Psoas muscle (tissue), 8 donors: ENCODE data around the gene BMPR1B. TPM values are rescaled to one million over a fixed set of nuclear protein-coding genes. Genes with fewer than 3 reads are reported as not detected.
"Not testable (repeated sequence)": the region's sequence is repeated elsewhere in the genome, so short reads cannot be mapped to it uniquely, and the experiment has no call there.

Experiments
- ATAC-seq, 4 donors: fragments of 200-7000 bp; cut with Tn5 transposase; one replicate each; pipeline ENCODE4 v1.9.1; 2020; ENCODE audit warnings: moderate library complexity in 3 of 4, mild to moderate bottlenecking in 2 of 4
- DNase-seq, 2 donors: peaks; one replicate each; pipeline ENCODE4 v3.0.0-alpha.2; 2020
- H3K27ac ChIP-seq: fragments of 200-600 bp; one replicate; pipeline ENCODE4 v1.8.0; 2022
- H3K27me3 ChIP-seq, 3 donors: fragments of 200-600 bp in 1 of 3; one replicate each; pipeline versions ENCODE4 v1.6.1 to v1.8.0; 2013 to 2022; ENCODE audit warnings: low read length in 2 of 3, mild to moderate bottlenecking in 2 of 3, moderate library complexity in 1 of 3; ENCODE audit not compliant: insufficient read depth in 3 of 3
- H3K36me3 ChIP-seq, 2 donors: fragments of 200-600 bp in 1 of 2; one replicate each; pipeline versions ENCODE4 v1.6.1 to v1.8.0; 2013 to 2022; ENCODE audit warnings: low read depth in 1 of 2, mild to moderate bottlenecking in 1 of 2, moderate library complexity in 1 of 2; ENCODE audit not compliant: insufficient read depth in 1 of 2
- H3K4me1 ChIP-seq: fragments of 200-600 bp; one replicate; pipeline ENCODE4 v1.8.0; 2022
- H3K4me3 ChIP-seq: fragments of 200-600 bp; one replicate; pipeline ENCODE4 v1.8.0; 2022; ENCODE audit warnings: mild to moderate bottlenecking
- H3K9me3 ChIP-seq: fragments of 200-600 bp; one replicate; pipeline ENCODE4 v1.8.0; 2022
- CTCF ChIP-seq: fragments of 200-600 bp; IDR thresholded peaks from one replicate; pipeline ENCODE4 v1.8.0; 2022; ENCODE audit warnings: antibody characterized with exemption
- WGBS, 3 donors: extraction: QIAGEN DNeasy Blood & Tissue Kit; methylation state at CpG; one replicate each; pipeline versions ENCODE4 v1.1.6 to v1.1.7; 2013; 5-methylcytosine and 5-hydroxymethylcytosine counted together
- intact Hi-C, 2 donors: fragments of 100-400 bp; cut with DNase I; formaldehyde crosslinking; loops; one replicate each; pipeline versions ENCODE4 v1.11.0 to v1.14.2; 2022
- polyA plus RNA-seq, 3 donors: library from polyadenylated mRNA; stranded (reverse); fragments of 200-250 nt; gene quantifications; one replicate each; pipeline ENCODE4 v1.2.3, GENCODE V29; 2013
- total RNA-seq, 4 donors: library from RNA; stranded (reverse); fragmentation: NEBNext Ultra II Directional in 2 of 4; extraction: Animal tissue kit (Norgen Biotek cat#: 25700) in 2 of 4; gene quantifications; one replicate each; pipeline versions ENCODE4 v1.2.1 to v1.2.4, GENCODE V29; 2021 to 2023
- donor health status: healthy with polysubstance abuse.
- donor health status: DM: no; HTN: no; CAD: no; lungs with moderate emphysema.
- donor health status: Bipolar disorder and iron deficiency.
- donor health status: healthy.
- donor health status: DM: yes; HTN: yes; CAD: no.
- donor health status: DM: no; HTN: no; CAD: no.
- donor health status: DM: no; HTN: no; CAD: no.
- donor health status: DM: yes; HTN: yes; CAD: no.

Gene BMPR1B
- total and polyA plus RNA-seq, 7 donors: 0.26 to 13.0 (median 1.0) TPM

- H3K36me3 ChIP-seq: no peaks in the 10 kb centered on the region
- WGBS, 3 donors: 67 to 76% (median 75%) methylated on average over 1 of the region's 1 CpG
- intact Hi-C loops: no loop called here
- no peaks in the 10 kb centered on the region for H3K4me1 ChIP-seq
- H3K27ac ChIP-seq: no peak overlapping the region
- no peak for TF ChIP-seq CTCF
- no peak overlapping the region for H3K4me3 ChIP-seq
- ATAC-seq: no peak
- H3K27me3 ChIP-seq: no peaks in the 10 kb centered on the region
- DNase-seq: no peak
- no peaks in the 10 kb centered on the region for H3K9me3 ChIP-seq
These were observed 76.7 kb downstream of the BMPR1B start for GRCh38 chr4:94834501-94834900.

GRCh38 chr4:94841166-94841863 lies 83.6 kb downstream of the BMPR1B start:
- H3K4me1 ChIP-seq, intact Hi-C loops, H3K27ac ChIP-seq, H3K27me3 ChIP-seq, ATAC-seq, H3K36me3 ChIP-seq, DNase-seq, H3K9me3 ChIP-seq, H3K4me3 ChIP-seq: not testable (repeated sequence)
- 89 to 90% (median 90%) methylated on average over 23 to 27 of the region's 29 CpGs for WGBS, 3 donors

- 30 to 82% (median 56%) methylated on average over 3 of the region's 3 CpGs for WGBS, 3 donors
- Histone ChIP-seq H3K27me3 (no peaks in the 10 kb centered on the region), H3K9me3 (peaks cover 10% of the 10 kb centered on the region), H3K27ac (no peak overlapping the region), H3K4me3 (no peak overlapping the region), H3K36me3 (no peaks in the 10 kb centered on the region), H3K4me1 (no peaks in the 10 kb centered on the region)
- no peak for ATAC-seq
- intact Hi-C loops: no loop called here
- TF ChIP-seq CTCF: no peak
- no peak for DNase-seq
These were observed 84.1 kb downstream of the BMPR1B start for GRCh38 chr4:94841864-94842221.

GRCh38 chr4:94843216-94843615 lies 85.5 kb downstream of the BMPR1B start:
- intact Hi-C loops: no loop called here
- Histone ChIP-seq H3K4me3 (no peak overlapping the region), H3K4me1 (no peaks in the 10 kb centered on the region), H3K27ac (no peak overlapping the region), H3K27me3 (no peaks in the 10 kb centered on the region), H3K9me3 (peaks cover 10% of the 10 kb centered on the region), H3K36me3 (no peaks in the 10 kb centered on the region)
- TF ChIP-seq CTCF: no peak
- ATAC-seq (no peak), DNase-seq (no peak)

- Histone ChIP-seq H3K27me3 (no peaks in the 10 kb centered on the region), H3K36me3 (no peaks in the 10 kb centered on the region), H3K27ac (no peak overlapping the region), H3K4me1 (no peaks in the 10 kb centered on the region), H3K4me3 (no peak overlapping the region), H3K9me3 (peaks cover 10% of the 10 kb centered on the region)
- 84 to 90% (median 85%) methylated on average over 3 of the region's 3 CpGs for WGBS, 3 donors
- no peak for TF ChIP-seq CTCF
- intact Hi-C loops: no loop called here
- no peak for DNase-seq
- ATAC-seq: no peak
These were observed 90.6 kb downstream of the BMPR1B start for GRCh38 chr4:94848326-94848725.
